Adrenal gland (tissue), 12 donors: ENCODE results near the gene TMEM38A. TPM values are rescaled to one million over a fixed set of nuclear protein-coding genes. Genes with fewer than 3 reads are reported as not detected.
"Not testable (repeated sequence)": the region's sequence is repeated elsewhere in the genome, so short reads cannot be mapped to it uniquely, and the experiment has no call there.

Experiments
- DNase-seq, 7 donors: peaks; one replicate each; pipeline ENCODE4 v3.0.0-alpha.2; 2019 to 2020
- H3K27ac ChIP-seq, 5 donors: fragments of 200-600 bp; sonication (generic) in 4 of 5; 1 replicate in 3 of 5; 2 replicates in 2 of 5; pipeline versions ENCODE4 v1.5.1 to v1.8.0; 2016 to 2020; ENCODE audit warnings: mild to moderate bottlenecking in 1 of 5
- H3K27me3 ChIP-seq: fragments of 200-600 bp; 2 replicates; pipeline ENCODE4 v1.8.0; 2021
- H3K36me3 ChIP-seq, 2 donors: fragments of 200-600 bp; replicated peaks in 1 of 2; 1 replicate in 1 of 2; 2 replicates in 1 of 2; pipeline versions ENCODE4 v1.5.1 to v1.8.0; 2018 to 2022
- H3K4me1 ChIP-seq, 2 donors: fragments of 200-600 bp; replicated peaks in 1 of 2; 1 replicate in 1 of 2; 2 replicates in 1 of 2; pipeline versions ENCODE4 v1.5.1 to v1.8.0; 2018 to 2021
- H3K4me3 ChIP-seq, 4 donors: fragments of 200-600 bp; sonication (generic) in 3 of 4; one replicate each; pipeline ENCODE4 v1.5.1; 2016 to 2018
- H3K9me3 ChIP-seq, 3 donors: fragments of 200-600 bp; sonication (generic) in 1 of 3; replicated peaks in 1 of 3; 1 replicate in 2 of 3; 2 replicates in 1 of 3; pipeline versions ENCODE4 v1.5.1 to v1.8.0; 2016 to 2021
- POLR2A ChIP-seq, 2 donors: fragments of 450-650 bp; IDR thresholded peaks; one replicate each; pipeline ENCODE4 v1.6.1; 2017; ENCODE audit warnings: antibody characterized with exemption in 2 of 2, mild to moderate bottlenecking in 2 of 2, moderate library complexity in 1 of 2
- whole genome bisulfite sequencing, 4 donors: extraction: QIAGEN DNeasy Blood & Tissue Kit in 2 of 4; methylation state at CpG; one replicate each; pipeline versions ENCODE4 v1.1.5 to v1.1.7; 2013 to 2017; 5-methylcytosine and 5-hydroxymethylcytosine counted together
- intact Hi-C, 2 donors: fragments of 100-400 bp; cut with DNase I; formaldehyde crosslinking; loops; one replicate each; pipeline versions ENCODE4 v1.14.1 to v1.15.0; 2022 to 2023
- polyA plus RNA-seq, 3 donors: library from polyadenylated mRNA; stranded (reverse); fragments of 200-250 nt in 2 of 3; fragments of 350-450 nt in 1 of 3; fragmentation: Illumina TruSeq in 1 of 3; extraction: RNeasy Lipid Tissue Mini Kit (QIAGEN cat#74804) in 1 of 3; gene quantifications; one replicate each; pipeline ENCODE4 v1.2.3, GENCODE V29; 2013 to 2014
- total RNA-seq, 9 donors: library from RNA; depleted of rRNA in 4 of 9; stranded (reverse); fragments of >200 nt in 4 of 9; fragments of 120-200 nt in 1 of 9; fragmentation: NEBNext Ultra II Directional in 1 of 9; extraction: Animal tissue kit (Norgen Biotek cat#: 25700) in 1 of 9; gene quantifications; one replicate each; pipeline versions ENCODE4 v1.1.0 to v1.2.4, GENCODE V29; 2013 to 2023
- TF ChIP-seq, protein P1 (sequence below), 6 experiments: fragments of 450-650 bp in 4 of 6; fragments of 200-600 bp in 2 of 6; sonication (generic) in 1 of 6; IDR thresholded peaks; 1 replicate in 5 of 6; 2 replicates in 1 of 6; pipeline versions ENCODE4 v1.5.1 to v1.8.0; 2016 to 2021; ENCODE audit warnings: antibody characterized with exemption in 6 of 6, mild to moderate bottlenecking in 2 of 6, moderate library complexity in 1 of 6
- donor health status: healthy with polysubstance abuse.
- donor health status: Bipolar disorder and iron deficiency.
- donor health status: DM: yes; HTN: yes; CAD: no.
- donor health status: DM: no; HTN: no; CAD: no.
- donor health status: DM: no; HTN: no; CAD: no.
- donor health status: DM: yes; HTN: yes; CAD: no.

Gene TMEM38A
- total and polyA plus RNA-seq, 12 donors: 2.2 to 10.4 (median 5.9) TPM

DNA sequence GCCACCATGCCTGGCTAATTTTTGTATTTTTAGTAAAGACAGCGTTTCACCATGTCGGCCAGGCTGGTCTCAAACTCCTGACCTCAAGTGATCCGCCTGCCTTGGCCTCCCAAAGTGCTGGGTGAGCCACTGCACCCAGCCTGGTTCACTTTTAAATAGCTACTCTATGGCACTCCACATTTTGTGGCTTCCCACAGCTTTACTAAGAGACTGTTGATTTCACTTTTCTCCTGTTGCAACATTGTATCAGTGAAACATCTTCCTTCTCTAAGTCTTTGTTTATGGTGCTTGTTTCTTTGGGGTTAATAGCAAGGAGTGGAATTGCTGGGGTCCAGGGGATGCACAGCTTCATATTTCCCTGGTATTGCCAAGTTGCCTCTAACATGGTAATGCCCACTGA lies 12.3 kb downstream of the TMEM38A start:
- H3K9me3 ChIP-seq: no peaks in the 10 kb centered on the region
- no peak overlapping the region for H3K27ac ChIP-seq
- no peaks in the 10 kb centered on the region for H3K4me1 ChIP-seq
- 85 to 96% (median 90%) methylated on average over 3 of the region's 3 CpGs for WGBS, 4 donors
- H3K27me3 ChIP-seq: no peaks in the 10 kb centered on the region
- intact Hi-C loops: no loop called here
- H3K36me3 ChIP-seq: no peaks in the 10 kb centered on the region
- TF ChIP-seq, protein P1, sequence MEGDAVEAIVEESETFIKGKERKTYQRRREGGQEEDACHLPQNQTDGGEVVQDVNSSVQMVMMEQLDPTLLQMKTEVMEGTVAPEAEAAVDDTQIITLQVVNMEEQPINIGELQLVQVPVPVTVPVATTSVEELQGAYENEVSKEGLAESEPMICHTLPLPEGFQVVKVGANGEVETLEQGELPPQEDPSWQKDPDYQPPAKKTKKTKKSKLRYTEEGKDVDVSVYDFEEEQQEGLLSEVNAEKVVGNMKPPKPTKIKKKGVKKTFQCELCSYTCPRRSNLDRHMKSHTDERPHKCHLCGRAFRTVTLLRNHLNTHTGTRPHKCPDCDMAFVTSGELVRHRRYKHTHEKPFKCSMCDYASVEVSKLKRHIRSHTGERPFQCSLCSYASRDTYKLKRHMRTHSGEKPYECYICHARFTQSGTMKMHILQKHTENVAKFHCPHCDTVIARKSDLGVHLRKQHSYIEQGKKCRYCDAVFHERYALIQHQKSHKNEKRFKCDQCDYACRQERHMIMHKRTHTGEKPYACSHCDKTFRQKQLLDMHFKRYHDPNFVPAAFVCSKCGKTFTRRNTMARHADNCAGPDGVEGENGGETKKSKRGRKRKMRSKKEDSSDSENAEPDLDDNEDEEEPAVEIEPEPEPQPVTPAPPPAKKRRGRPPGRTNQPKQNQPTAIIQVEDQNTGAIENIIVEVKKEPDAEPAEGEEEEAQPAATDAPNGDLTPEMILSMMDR (IDR thresholded peaks at IDR 0.05): no peak
- TF ChIP-seq POLR2A (IDR thresholded peaks at IDR 0.05): no peak
- no peak overlapping the region for H3K4me3 ChIP-seq
- no peak for DNase-seq

DNA sequence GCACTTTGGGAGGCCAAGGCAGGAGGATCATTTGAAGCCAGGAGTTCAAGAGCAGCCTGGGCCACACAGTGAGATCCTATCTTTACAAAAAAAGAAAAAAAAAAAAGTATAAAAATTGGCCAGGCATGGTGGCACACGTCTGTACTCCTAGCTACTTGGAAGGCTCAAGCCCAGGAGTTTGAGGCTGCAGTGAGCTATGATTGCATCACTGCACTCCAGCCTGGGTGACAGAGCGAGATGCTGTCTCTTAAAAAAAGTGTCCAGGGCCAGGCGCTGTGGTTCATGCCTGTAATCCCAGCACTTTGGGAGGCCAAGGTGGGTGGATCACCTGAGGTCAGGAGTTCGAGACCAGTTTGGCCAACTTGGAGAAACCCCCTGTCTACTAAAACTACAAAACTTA lies 12.9 kb downstream of the TMEM38A start:
- H3K9me3 ChIP-seq, H3K36me3 ChIP-seq, H3K4me3 ChIP-seq, H3K4me1 ChIP-seq, DNase-seq, intact Hi-C loops, H3K27me3 ChIP-seq, H3K27ac ChIP-seq: not testable (repeated sequence)
- WGBS, 4 donors: 81 to 94% (median 90%) methylated on average over 4 of the region's 4 CpGs

DNA sequence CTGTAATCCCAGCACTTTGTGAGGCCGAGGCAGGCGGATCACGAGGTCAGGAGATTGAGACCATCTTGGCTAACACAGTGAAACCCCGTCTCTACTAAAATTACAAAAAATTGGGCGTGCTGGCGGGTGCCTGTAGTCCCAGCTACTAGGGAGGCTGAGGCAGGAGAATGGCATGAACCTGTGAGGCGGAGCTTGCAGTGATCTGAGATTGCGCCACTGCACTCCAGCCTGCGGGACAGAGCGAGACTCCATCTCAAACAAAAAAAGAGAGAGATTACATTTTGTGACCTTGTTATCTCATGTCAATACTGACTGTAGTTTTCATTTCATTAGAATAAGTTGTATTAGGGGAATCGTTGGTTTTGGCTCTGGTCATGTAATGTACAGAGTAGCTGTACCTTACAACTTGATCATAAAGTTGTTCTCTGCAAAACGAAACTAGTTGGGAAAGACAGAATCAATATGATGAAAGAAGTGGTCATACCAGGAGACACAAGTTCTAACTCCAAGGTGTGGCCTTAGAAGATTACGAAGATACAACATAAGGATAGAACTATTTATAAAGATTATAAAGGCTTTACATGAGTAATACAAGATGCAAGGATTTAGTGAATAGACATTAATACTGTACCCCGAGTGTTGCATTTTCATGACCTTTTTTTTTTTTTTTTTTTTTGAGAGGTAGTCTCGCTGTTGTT lies 15.3 kb downstream of the TMEM38A start:
- DNase-seq: no peak
- intact Hi-C loops: no loop called here
- Histone ChIP-seq H3K9me3 (peaks cover 0 to 3% (median 0%) of the 10 kb centered on the region in 3 donors), H3K4me3 (no peak overlapping the region), H3K36me3 (peaks cover 0 to 7% of the 10 kb centered on the region in 2 donors), H3K27me3 (no peaks in the 10 kb centered on the region), H3K4me1 (no peaks in the 10 kb centered on the region), H3K27ac (no peak overlapping the region)
- no peak for TF ChIP-seq POLR2A (IDR thresholded peaks at IDR 0.05)
- TF ChIP-seq, protein P1 (IDR thresholded peaks at IDR 0.05): no peak
- 88 to 91% (median 90%) methylated on average over 15 of the region's 15 CpGs for WGBS, 4 donors

DNA sequence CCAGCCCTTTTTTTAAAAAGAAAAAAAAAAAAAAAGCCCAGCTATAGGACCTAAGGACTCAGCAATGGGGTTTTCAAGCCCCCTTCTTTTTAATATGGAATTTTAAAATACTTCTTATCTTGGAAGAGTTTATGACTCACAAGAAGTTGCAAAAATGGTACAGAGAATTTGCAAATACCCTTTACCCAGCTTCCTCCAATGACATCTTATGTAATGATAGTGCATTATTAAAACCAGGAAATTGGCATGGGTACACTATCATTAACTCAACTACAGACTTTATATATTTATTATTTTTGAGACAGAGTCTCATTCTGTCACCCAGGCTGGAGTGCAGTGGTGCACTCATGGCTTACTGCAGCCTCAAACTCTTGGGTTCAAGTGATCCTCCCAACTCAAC lies 16.1 kb downstream of the TMEM38A start:
- Histone ChIP-seq H3K4me1 (no peaks in the 10 kb centered on the region), H3K27ac (no peak overlapping the region), H3K9me3 (peaks cover 0 to 4% (median 0%) of the 10 kb centered on the region in 3 donors), H3K27me3 (no peaks in the 10 kb centered on the region), H3K36me3 (peaks cover 0 to 7% of the 10 kb centered on the region in 2 donors), H3K4me3 (no peak overlapping the region)
- intact Hi-C loops: no loop called here
- DNase-seq: no peak
- TF ChIP-seq, protein P1 (IDR thresholded peaks at IDR 0.05): no peak
- TF ChIP-seq POLR2A (IDR thresholded peaks at IDR 0.05): no peak

DNA sequence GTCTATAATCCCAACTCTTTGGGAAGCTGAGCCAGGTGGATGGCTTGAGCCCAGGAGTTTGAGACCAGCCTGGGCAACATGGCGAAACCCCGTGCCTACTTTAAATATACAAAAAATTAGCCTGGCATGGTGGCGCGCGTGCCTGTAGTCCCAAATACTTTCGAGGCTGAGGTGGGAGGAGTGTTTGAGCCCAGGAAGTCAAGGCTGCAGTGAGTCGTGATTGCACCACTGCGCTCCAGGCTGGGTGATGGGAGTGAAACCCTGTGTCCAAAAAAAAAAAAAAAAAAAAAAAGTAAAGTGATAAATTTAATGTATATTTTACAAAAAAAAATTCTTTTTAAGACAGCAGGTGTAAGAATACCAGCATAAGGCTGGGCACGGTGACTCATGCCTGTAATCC lies 17.6 kb downstream of the TMEM38A start:
- Histone ChIP-seq H3K27me3 (no peaks in the 10 kb centered on the region), H3K27ac (no peak overlapping the region), H3K4me1 (no peaks in the 10 kb centered on the region), H3K4me3 (no peak overlapping the region), H3K9me3 (peaks cover 0 to 4% (median 0%) of the 10 kb centered on the region in 3 donors), H3K36me3 (peaks cover 0 to 7% of the 10 kb centered on the region in 2 donors)
- intact Hi-C loops: no loop called here
- 79 to 87% (median 86%) methylated on average over 9 of the region's 9 CpGs for WGBS, 4 donors
- TF ChIP-seq, protein P1 (IDR thresholded peaks at IDR 0.05): no peak
- no peak for TF ChIP-seq POLR2A (IDR thresholded peaks at IDR 0.05)
- DNase-seq: no peak
